Lower lobe of right lung (tissue), 2 donors: ENCODE measurements around the gene LRFN2. TPM values are rescaled to one million over a fixed set of nuclear protein-coding genes. Genes with fewer than 3 reads are reported as not detected.
A peak's percentile ranks its signal among the peaks of the same experiment; 100 is the strongest.

Experiments used
- ATAC-seq, 2 donors: fragments of 200-7000 bp; cut with Tn5 transposase; one replicate each; pipeline ENCODE4 v1.9.1; 2020 to 2022; ENCODE audit warnings: mild to moderate bottlenecking in 2 of 2, moderate library complexity in 2 of 2
- DNase-seq: peaks from one replicate; pipeline ENCODE4 v3.0.0-alpha.2; 2020
- H3K27ac ChIP-seq: fragments of 200-600 bp; one replicate; pipeline ENCODE4 v1.8.0; 2022
- H3K27me3 ChIP-seq: fragments of 200-600 bp; one replicate; pipeline ENCODE4 v1.8.0; 2022; ENCODE audit warnings: low read depth
- H3K36me3 ChIP-seq: fragments of 200-600 bp; one replicate; pipeline ENCODE4 v1.8.0; 2022; ENCODE audit warnings: mild to moderate bottlenecking
- H3K4me1 ChIP-seq: fragments of 200-600 bp; one replicate; pipeline ENCODE4 v1.8.0; 2022
- H3K4me3 ChIP-seq: fragments of 200-600 bp; one replicate; pipeline ENCODE4 v1.8.0; 2022; ENCODE audit warnings: mild to moderate bottlenecking
- H3K9me3 ChIP-seq: fragments of 200-600 bp; one replicate; pipeline ENCODE4 v1.8.0; 2022
- intact Hi-C: fragments of 100-400 bp; cut with DNase I; formaldehyde crosslinking; loops from one replicate; pipeline ENCODE4 v1.11.0; 2022
- total RNA-seq: library from RNA; stranded (reverse); fragmentation: NEBNext Ultra II Directional; extraction: Animal tissue kit (Norgen Biotek cat#: 25700); gene quantifications from one replicate; pipeline ENCODE4 v1.2.1, GENCODE V29; 2021
- TF ChIP-seq, protein P1 (sequence below): fragments of 200-600 bp; IDR thresholded peaks from one replicate; pipeline ENCODE4 v1.8.0; 2022; ENCODE audit warnings: antibody characterized with exemption, mild to moderate bottlenecking
- donor health status: DM: no; HTN: yes; CAD: no; lungs with severe emphysema.

Gene LRFN2
- total RNA-seq, 1 donor from 2014 or later: not detected

DNA sequence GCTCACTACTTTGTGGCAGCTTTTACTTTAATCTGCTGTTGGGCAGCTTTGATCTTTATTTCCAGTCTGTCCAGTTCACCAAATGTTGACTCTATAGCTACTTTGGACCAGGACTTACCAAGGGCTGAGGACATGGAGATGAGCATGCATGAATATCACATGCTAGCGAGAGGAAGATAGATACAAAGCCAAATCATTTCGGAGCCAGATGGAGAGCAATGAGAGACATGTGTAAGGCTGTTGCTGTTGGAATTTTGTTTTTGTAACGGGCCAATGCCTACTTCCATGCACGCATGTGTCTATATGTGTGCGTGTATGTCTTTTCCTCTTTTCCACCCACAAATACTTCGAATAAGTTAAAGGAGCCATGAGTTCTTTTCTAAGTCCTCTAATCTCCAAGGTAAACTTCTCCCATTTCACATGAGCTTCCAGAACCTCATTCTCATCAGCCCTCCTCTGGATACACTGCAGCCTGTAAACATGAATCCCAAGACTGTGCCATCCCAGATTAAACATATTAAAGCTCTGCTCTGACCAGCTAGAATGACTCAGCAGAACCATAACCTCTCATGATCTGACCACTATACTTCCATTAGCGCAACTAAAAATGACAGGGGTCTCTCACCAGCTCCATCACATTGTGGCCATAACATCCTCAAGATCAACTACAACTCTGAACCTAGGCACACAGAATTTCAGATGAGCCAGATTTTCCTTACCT, 160.7 kb downstream of the LRFN2 start:
- no peaks in the 10 kb centered on the region for H3K9me3 ChIP-seq
- H3K27me3 ChIP-seq: no peaks in the 10 kb centered on the region
- no peak overlapping the region for H3K4me3 ChIP-seq
- ATAC-seq: no peak
- no peak for DNase-seq
- TF ChIP-seq, protein P1, sequence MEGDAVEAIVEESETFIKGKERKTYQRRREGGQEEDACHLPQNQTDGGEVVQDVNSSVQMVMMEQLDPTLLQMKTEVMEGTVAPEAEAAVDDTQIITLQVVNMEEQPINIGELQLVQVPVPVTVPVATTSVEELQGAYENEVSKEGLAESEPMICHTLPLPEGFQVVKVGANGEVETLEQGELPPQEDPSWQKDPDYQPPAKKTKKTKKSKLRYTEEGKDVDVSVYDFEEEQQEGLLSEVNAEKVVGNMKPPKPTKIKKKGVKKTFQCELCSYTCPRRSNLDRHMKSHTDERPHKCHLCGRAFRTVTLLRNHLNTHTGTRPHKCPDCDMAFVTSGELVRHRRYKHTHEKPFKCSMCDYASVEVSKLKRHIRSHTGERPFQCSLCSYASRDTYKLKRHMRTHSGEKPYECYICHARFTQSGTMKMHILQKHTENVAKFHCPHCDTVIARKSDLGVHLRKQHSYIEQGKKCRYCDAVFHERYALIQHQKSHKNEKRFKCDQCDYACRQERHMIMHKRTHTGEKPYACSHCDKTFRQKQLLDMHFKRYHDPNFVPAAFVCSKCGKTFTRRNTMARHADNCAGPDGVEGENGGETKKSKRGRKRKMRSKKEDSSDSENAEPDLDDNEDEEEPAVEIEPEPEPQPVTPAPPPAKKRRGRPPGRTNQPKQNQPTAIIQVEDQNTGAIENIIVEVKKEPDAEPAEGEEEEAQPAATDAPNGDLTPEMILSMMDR: no peak
- H3K36me3 ChIP-seq: no peaks in the 10 kb centered on the region
- no peak overlapping the region for H3K27ac ChIP-seq
- no peaks in the 10 kb centered on the region for H3K4me1 ChIP-seq
- intact Hi-C loops: no loop called here

DNA sequence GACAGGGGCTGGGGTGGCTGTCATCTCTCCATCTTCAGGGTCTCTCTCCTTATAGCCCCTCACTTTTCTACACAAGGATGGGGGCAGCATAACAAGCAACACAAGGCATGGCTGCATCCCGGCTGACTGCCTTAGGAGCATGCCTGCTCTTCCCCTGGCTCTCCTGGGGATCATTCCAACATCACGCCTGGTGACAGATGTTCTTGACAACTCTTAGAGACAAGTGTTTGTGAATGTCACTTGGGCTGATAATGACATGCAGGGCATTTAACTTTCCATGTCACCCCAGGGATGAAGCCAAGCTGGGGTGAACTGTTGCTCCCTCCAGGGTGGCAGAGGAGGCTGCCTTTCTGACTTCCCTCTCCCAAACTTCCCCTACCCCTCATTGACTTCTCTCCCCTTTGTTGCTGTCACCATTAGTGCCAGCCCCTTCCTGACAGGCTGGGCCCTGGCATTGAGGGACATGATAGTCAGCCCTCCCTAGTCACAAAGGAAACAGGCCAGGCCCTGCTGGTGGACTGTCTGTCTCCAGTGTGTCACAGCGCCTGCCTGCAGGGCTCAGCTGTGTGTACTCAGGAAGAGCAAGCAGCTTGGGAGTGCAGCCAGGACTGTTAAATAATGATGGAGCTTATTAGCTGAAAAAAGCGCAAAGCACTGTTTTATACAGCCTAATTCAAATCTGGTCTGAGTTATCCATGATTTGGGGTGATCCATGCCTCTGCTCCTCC, 161.8 kb downstream of the LRFN2 start:
- no peak for ATAC-seq
- H3K27ac ChIP-seq: no peak overlapping the region
- intact Hi-C loops: no loop called here

DNA sequence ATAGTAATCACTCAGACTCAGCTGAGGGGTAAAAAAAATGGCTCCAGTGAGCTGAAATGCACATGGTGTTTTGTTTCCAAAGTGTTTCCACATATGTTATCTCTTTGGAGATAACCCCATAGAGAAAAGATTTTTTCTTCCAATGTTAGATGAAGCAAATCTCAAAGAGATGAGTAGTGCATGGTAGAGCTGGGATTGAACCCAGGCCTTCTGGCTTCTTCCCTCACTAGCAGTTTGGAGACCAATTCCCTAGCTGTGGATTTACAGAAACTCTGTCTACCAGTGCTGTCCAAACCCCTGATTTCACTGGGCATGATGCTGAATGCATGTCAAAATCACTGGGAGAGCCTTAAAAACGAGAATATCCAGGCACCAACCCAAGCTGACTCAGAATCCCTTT, 165.1 kb downstream of the LRFN2 start:
- no peak overlapping the region for H3K27ac ChIP-seq
- no peak overlapping the region for H3K4me3 ChIP-seq
- ATAC-seq (no peak), DNase-seq (no peak)
- TF ChIP-seq, protein P1: no peak
- intact Hi-C loops: no loop called here
- H3K4me1 ChIP-seq: no peaks in the 10 kb centered on the region
- no peaks in the 10 kb centered on the region for H3K36me3 ChIP-seq
- H3K9me3 ChIP-seq: no peaks in the 10 kb centered on the region
- peaks cover 3% of the 10 kb centered on the region for H3K27me3 ChIP-seq

More for the DNA sequence above, 161.8 kb downstream of the LRFN2 start:
- Histone ChIP-seq H3K27me3 (no peaks in the 10 kb centered on the region), H3K36me3 (no peaks in the 10 kb centered on the region), H3K9me3 (no peaks in the 10 kb centered on the region), H3K4me1 (no peaks in the 10 kb centered on the region), H3K4me3 (no peak overlapping the region)
- TF ChIP-seq, protein P1: no peak
- no peak for DNase-seq

DNA sequence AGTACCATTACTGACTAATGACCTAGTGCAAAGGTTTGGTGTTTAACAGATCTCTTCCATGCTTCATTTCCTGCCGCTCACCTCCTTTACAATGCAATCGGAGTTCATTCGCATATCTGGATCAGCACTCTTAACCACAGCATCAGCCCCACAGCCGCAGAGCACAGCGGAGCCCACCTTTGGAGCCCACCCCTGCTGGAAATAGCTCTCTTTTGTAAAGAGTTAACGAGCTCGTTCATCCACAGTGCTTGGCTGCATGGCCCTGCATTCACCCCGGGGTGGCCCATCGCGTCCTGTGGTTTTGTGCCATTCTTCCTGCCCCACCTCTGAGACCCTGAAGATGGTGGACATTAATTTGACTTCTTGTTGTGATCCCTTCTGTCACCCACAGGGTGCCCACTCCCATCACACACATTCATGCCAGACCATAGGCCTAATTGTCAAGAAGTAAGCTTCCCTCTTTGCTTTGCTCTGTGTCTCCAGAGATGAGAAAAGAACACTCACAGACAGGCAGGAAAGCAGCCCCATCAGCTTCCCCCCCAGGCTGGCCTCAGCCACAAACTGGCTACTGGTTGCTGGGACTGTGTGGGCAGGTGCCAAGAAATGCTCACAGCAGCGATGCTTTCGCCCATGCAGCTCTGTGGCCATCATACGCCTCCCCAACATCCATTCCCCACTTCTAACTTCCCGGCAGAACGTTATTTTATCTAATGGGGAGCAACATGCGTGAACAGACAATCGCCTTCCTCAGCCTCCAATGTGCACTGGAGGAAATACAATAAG, 167.0 kb downstream of the LRFN2 start:
- no peaks in the 10 kb centered on the region for H3K9me3 ChIP-seq
- no peak overlapping the region for H3K27ac ChIP-seq
- H3K36me3 ChIP-seq: no peaks in the 10 kb centered on the region
- no peaks in the 10 kb centered on the region for H3K4me1 ChIP-seq
- intact Hi-C loops: no loop called here
- TF ChIP-seq, protein P1: no peak
- peaks cover 4% of the 10 kb centered on the region for H3K27me3 ChIP-seq
- no peak overlapping the region for H3K4me3 ChIP-seq
- DNase-seq (no peak), ATAC-seq (no peak)

DNA sequence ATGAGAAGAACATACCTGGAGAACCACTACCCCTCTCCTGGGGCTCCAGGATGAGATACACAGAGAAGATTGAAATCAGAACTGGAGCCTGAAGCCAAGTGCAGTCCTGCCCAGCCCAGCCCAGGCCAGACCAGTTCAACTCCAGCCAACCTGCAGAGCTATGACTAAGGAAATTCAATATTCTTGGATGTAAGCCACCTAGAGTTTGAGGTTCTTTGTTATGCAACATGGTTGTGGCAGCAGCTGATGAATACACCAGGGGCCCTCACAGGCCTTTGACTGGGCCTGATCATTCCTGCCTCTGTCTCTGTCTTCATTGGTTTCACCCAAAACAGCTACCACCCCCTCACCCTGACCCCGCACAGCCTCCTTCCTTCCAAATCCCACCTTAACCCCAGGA, 167.8 kb downstream of the LRFN2 start:
- Histone ChIP-seq H3K4me3 (no peak overlapping the region), H3K27ac (no peak overlapping the region), H3K27me3 (peaks cover 4% of the 10 kb centered on the region), H3K36me3 (no peaks in the 10 kb centered on the region), H3K4me1 (no peaks in the 10 kb centered on the region), H3K9me3 (no peaks in the 10 kb centered on the region)
- ATAC-seq: no peak
- TF ChIP-seq, protein P1: no peak
- intact Hi-C loops: no loop called here
- peak; percentile 6 for DNase-seq
